Measurements from ENCODE around the gene CPAMD8. TPM values are rescaled to one million over a fixed set of nuclear protein-coding genes. Genes with fewer than 3 reads are reported as not detected.

Gene CPAMD8
- total RNA-seq, 1 donor from 2014 or later, result 5.3 TPM

- Histone ChIP-seq H3K27me3 (ENCODE audit: control insufficient read depth, insufficient read depth, low read length) (peaks cover 3% of the 10 kb centered on the region), H3K36me3 (ENCODE audit: control insufficient read depth, insufficient read depth, low read length) (no peaks in the 10 kb centered on the region), H3K4me3 (ENCODE audit: low read depth, low read length) (no peak overlapping the region)
- DNase-seq (ENCODE audit: low read depth), result no peak
- TF ChIP-seq CTCF (IDR thresholded peaks at IDR 0.05; ENCODE audit: insufficient read depth, low read length, poor library complexity, severe bottlenecking), result no peak
Observed at GRCh38 chr19:16892436-16892835, 134.2 kb downstream of the CPAMD8 start.

- no peak for TF ChIP-seq CTCF (IDR thresholded peaks at IDR 0.05; ENCODE audit: insufficient read depth, low read length, poor library complexity, severe bottlenecking)
- DNase-seq (ENCODE audit: low read depth), result no peak
- peaks cover 3% of the 10 kb centered on the region for H3K27me3 ChIP-seq (ENCODE audit: control insufficient read depth, insufficient read depth, low read length)
Observed at GRCh38 chr19:16891696-16892382, 134.8 kb downstream of the CPAMD8 start.

GRCh38 chr19:16890461-16891184 lies 136.0 kb downstream of the CPAMD8 start:
- Histone ChIP-seq H3K36me3 (ENCODE audit: control insufficient read depth, insufficient read depth, low read length) (no peaks in the 10 kb centered on the region), H3K27me3 (ENCODE audit: control insufficient read depth, insufficient read depth, low read length) (peaks cover 3% of the 10 kb centered on the region), H3K4me3 (ENCODE audit: low read depth, low read length) (no peak overlapping the region)
- DNase-seq (ENCODE audit: low read depth), result no peak
- no peak for TF ChIP-seq CTCF (IDR thresholded peaks at IDR 0.05; ENCODE audit: insufficient read depth, low read length, poor library complexity, severe bottlenecking)

More at GRCh38 chr19:16891696-16892382, 134.8 kb downstream of the CPAMD8 start:
- Histone ChIP-seq H3K4me3 (ENCODE audit: low read depth, low read length) (no peak overlapping the region), H3K36me3 (ENCODE audit: control insufficient read depth, insufficient read depth, low read length) (no peaks in the 10 kb centered on the region)

DNA sequence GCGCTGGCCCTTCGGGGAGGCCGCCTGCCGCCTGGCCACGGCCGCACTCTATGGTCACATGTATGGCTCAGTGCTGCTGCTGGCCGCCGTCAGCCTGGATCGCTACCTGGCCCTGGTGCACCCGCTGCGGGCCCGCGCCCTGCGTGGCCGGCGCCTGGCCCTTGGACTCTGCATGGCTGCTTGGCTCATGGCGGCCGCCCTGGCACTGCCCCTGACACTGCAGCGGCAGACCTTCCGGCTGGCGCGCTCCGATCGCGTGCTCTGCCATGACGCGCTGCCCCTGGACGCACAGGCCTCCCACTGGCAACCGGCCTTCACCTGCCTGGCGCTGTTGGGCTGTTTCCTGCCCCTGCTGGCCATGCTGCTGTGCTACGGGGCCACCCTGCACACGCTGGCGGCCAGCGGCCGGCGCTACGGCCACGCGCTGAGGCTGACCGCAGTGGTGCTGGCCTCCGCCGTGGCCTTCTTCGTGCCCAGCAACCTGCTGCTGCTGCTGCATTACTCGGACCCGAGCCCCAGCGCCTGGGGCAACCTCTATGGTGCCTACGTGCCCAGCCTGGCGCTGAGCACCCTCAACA lies 136.6 kb downstream of the CPAMD8 start:
- DNase-seq (ENCODE audit: low read depth), result no peak
- Histone ChIP-seq H3K4me3 (ENCODE audit: low read depth, low read length) (no peak overlapping the region), H3K36me3 (ENCODE audit: control insufficient read depth, insufficient read depth, low read length) (no peaks in the 10 kb centered on the region), H3K27me3 (ENCODE audit: control insufficient read depth, insufficient read depth, low read length) (peaks cover 3% of the 10 kb centered on the region)
- TF ChIP-seq CTCF (IDR thresholded peaks at IDR 0.05; ENCODE audit: insufficient read depth, low read length, poor library complexity, severe bottlenecking), result no peak

GRCh38 chr19:16889366-16889882 lies 137.2 kb downstream of the CPAMD8 start:
- Histone ChIP-seq H3K36me3 (ENCODE audit: control insufficient read depth, insufficient read depth, low read length) (no peaks in the 10 kb centered on the region), H3K4me3 (ENCODE audit: low read depth, low read length) (no peak overlapping the region), H3K27me3 (ENCODE audit: control insufficient read depth, insufficient read depth, low read length) (peaks cover 3% of the 10 kb centered on the region)
- DNase-seq (ENCODE audit: low read depth), result no peak
- TF ChIP-seq CTCF (IDR thresholded peaks at IDR 0.05; ENCODE audit: insufficient read depth, low read length, poor library complexity, severe bottlenecking), result no peak

All from kidney epithelial cell (primary cell).